NCI-H1048 (cell line): ENCODE data around the gene CCDC92.

ENCODE experiments used
- DNase-seq: peaks from one replicate; lab custom pipeline; 2025; lab: John Stamatoyannopoulos, UW

Gene CCDC92

GRCh38 chr12:123972457-123973401 lies at the start of gene CCDC92, which contains the start of gene ZNF664:
Gene CCDC92, minus strand, starts transcription at chr12:123972831. Its CDS starts 28,526 bp downstream, at chr12:123944305.
Gene ZNF664, plus strand, starts transcription at chr12:123973215. Its CDS starts 38,930 bp downstream, at chr12:124012145.
- DNase-seq = peak; percentile 77

- DNase-seq = no peak
Observed at GRCh38 chr12:124022161-124022560, 49.5 kb upstream of the CCDC92 start.

- DNase-seq = no peak
Observed at GRCh38 chr12:124021007-124021406, 48.4 kb upstream of the CCDC92 start.

- no peak for DNase-seq
Observed at GRCh38 chr12:124020514-124020949, 47.9 kb upstream of the CCDC92 start.

GRCh38 chr12:124019115-124019514 lies 46.5 kb upstream of the CCDC92 start:
- no peak for DNase-seq

- no peak for DNase-seq
Observed at GRCh38 chr12:124018539-124018938, 45.9 kb upstream of the CCDC92 start.

- no peak for DNase-seq
Observed at GRCh38 chr12:124017064-124017463, 44.4 kb upstream of the CCDC92 start.

GRCh38 chr12:124015494-124016461 lies 43.1 kb upstream of the CCDC92 start:
- no peak for DNase-seq

- no peak for DNase-seq
Observed at GRCh38 chr12:124013073-124013472, 40.4 kb upstream of the CCDC92 start.

GRCh38 chr12:124011435-124012115 lies 38.9 kb upstream of the CCDC92 start:
- no peak for DNase-seq

GRCh38 chr12:124010687-124011086 lies 38.1 kb upstream of the CCDC92 start:
- no peak for DNase-seq

GRCh38 chr12:124009781-124010180 lies 37.1 kb upstream of the CCDC92 start:
- DNase-seq = no peak

GRCh38 chr12:124008595-124008994 lies 36.0 kb upstream of the CCDC92 start:
- DNase-seq = no peak

- DNase-seq = no peak
Observed at GRCh38 chr12:124007826-124008570, 35.4 kb upstream of the CCDC92 start.

- no peak for DNase-seq
Observed at GRCh38 chr12:124006846-124007713, 34.4 kb upstream of the CCDC92 start.

- no peak for DNase-seq
Observed at GRCh38 chr12:124006085-124006845, 33.6 kb upstream of the CCDC92 start.

- DNase-seq = no peak
Observed at GRCh38 chr12:124004233-124004875, 31.7 kb upstream of the CCDC92 start.

- no peak for DNase-seq
Observed at GRCh38 chr12:124002654-124003053, 30.0 kb upstream of the CCDC92 start.
